ENCODE results near the gene RAB39A. TPM values are rescaled to one million over a fixed set of nuclear protein-coding genes. Genes with fewer than 3 reads are reported as not detected.

Gene RAB39A
- total RNA-seq, 6 experiments from 2014 or later, result 0.42 to 1.2 (median 0.72) TPM; not detected in 1

- H3K27me3 ChIP-seq, result peaks cover 0 to 9% of the 10 kb centered on the region in 2 donors
- intact Hi-C loops (cut with DNase I), result no loop called here
- H3K4me3 ChIP-seq, result peak overlapping the region in 1 of 3 donors; percentile 43
- no peak for TF ChIP-seq CTCF (IDR thresholded peaks at IDR 0.05)
- no peak for TF ChIP-seq POLR2A (IDR thresholded peaks at IDR 0.05)
- WGBS (ENCODE audit: insufficient coverage, low coverage, low lambda C conversion rate, missing lambda C conversion rate), result 90% methylated on average over 2 of the region's 5 CpGs
- no peak overlapping the region for H3K27ac ChIP-seq
- H3K9me3 ChIP-seq, result no peaks in the 10 kb centered on the region
- DNase-seq (no peak), ATAC-seq (no peak)
- no peaks in the 10 kb centered on the region for H3K36me3 ChIP-seq
- peaks cover 0 to 7% (median 0%) of the 10 kb centered on the region in 4 donors for H3K4me1 ChIP-seq
These were observed 689 bp upstream of the RAB39A start for GRCh38 chr11:107927559-107927958.

- ATAC-seq, result peak; percentile 48 to 61 (median 50)
These were observed 689 bp downstream of the RAB39A start for GRCh38 chr11:107928767-107929507.

GRCh38 chr11:107929611-107930200 is 1.5 kb downstream of the RAB39A start:
- H3K4me3 ChIP-seq, result peak overlapping the region in 1 of 3 donors; percentile 43
- H3K36me3 ChIP-seq, result no peaks in the 10 kb centered on the region
- peak in 3 of 4 donors; percentile 6 to 17 (median 16) for ATAC-seq
- H3K27me3 ChIP-seq, result peaks cover 0 to 9% of the 10 kb centered on the region in 2 donors
- H3K9me3 ChIP-seq, result no peaks in the 10 kb centered on the region
- no peak overlapping the region for H3K27ac ChIP-seq
- peaks cover 0 to 7% (median 0%) of the 10 kb centered on the region in 4 donors for H3K4me1 ChIP-seq
- DNase-seq, result peak in 1 of 3 donors; percentile 25
- intact Hi-C loops (cut with DNase I), result no loop called here
- TF ChIP-seq CTCF (IDR thresholded peaks at IDR 0.05), result no peak
- TF ChIP-seq POLR2A (IDR thresholded peaks at IDR 0.05), result no peak
- WGBS (ENCODE audit: insufficient coverage, low coverage, low lambda C conversion rate, missing lambda C conversion rate), result 26% methylated on average over 10 of the region's 10 CpGs

More at GRCh38 chr11:107928767-107929507, 689 bp downstream of the RAB39A start:
- intact Hi-C loops (cut with DNase I), result no loop called here
- peaks cover 0 to 9% of the 10 kb centered on the region in 2 donors for H3K27me3 ChIP-seq
- TF ChIP-seq POLR2A (IDR thresholded peaks at IDR 0.05), result no peak
- TF ChIP-seq CTCF (IDR thresholded peaks at IDR 0.05), result no peak
- WGBS (ENCODE audit: insufficient coverage, low coverage, low lambda C conversion rate, missing lambda C conversion rate), result 1% methylated on average over 28 of the region's 41 CpGs
- no peaks in the 10 kb centered on the region for H3K36me3 ChIP-seq
- peaks cover 0 to 7% (median 0%) of the 10 kb centered on the region in 4 donors for H3K4me1 ChIP-seq
- peak overlapping the region; percentile 29 to 43 (median 35) for H3K4me3 ChIP-seq
- H3K27ac ChIP-seq, result peak overlapping the region in 1 of 3 donors; percentile 33
- DNase-seq, result peak in 2 of 3 donors; percentile 19 to 55
- H3K9me3 ChIP-seq, result no peaks in the 10 kb centered on the region

- peaks cover 0 to 7% (median 0%) of the 10 kb centered on the region in 4 donors for H3K4me1 ChIP-seq
- 55% methylated on average over 3 of the region's 7 CpGs for WGBS (ENCODE audit: insufficient coverage, low coverage, low lambda C conversion rate, missing lambda C conversion rate)
- no peaks in the 10 kb centered on the region for H3K9me3 ChIP-seq
- H3K27me3 ChIP-seq, result peaks cover 0 to 9% of the 10 kb centered on the region in 2 donors
- ATAC-seq, result no peak
- TF ChIP-seq CTCF (IDR thresholded peaks at IDR 0.05) (no peak), POLR2A (IDR thresholded peaks at IDR 0.05) (no peak)
- H3K4me3 ChIP-seq, result no peak overlapping the region
- intact Hi-C loops (cut with DNase I), result no loop called here
- DNase-seq, result no peak
- H3K36me3 ChIP-seq, result no peaks in the 10 kb centered on the region
- no peak overlapping the region for H3K27ac ChIP-seq
These were observed 3.0 kb downstream of the RAB39A start for GRCh38 chr11:107931206-107931605.
